ENCODE measurements around the gene PTPN4.
"Not testable (repeated sequence)": the region's sequence is repeated elsewhere in the genome, so short reads cannot be mapped to it uniquely, and the experiment has no call there.

PTPN4 gene

DNA sequence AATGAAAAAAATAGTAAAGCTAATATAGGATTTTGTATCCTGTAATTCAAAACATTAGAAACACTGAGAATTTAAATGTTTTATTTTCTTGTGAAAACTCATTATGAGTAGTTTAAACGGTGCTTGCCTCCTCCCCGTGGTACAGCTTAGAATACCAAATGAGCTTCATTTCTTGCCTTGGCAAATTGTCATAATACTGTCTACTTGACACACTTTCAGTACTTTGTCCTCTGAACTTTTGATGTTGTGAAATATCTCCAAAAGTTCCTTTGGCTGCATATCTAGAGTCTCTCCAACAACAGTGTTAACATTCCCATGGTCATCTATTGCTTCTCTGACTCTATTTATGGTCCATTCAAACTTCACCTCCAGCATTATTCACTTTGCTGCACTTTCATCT, 191.2 kb downstream of the PTPN4 start:
- no peak for DNase-seq

DNA sequence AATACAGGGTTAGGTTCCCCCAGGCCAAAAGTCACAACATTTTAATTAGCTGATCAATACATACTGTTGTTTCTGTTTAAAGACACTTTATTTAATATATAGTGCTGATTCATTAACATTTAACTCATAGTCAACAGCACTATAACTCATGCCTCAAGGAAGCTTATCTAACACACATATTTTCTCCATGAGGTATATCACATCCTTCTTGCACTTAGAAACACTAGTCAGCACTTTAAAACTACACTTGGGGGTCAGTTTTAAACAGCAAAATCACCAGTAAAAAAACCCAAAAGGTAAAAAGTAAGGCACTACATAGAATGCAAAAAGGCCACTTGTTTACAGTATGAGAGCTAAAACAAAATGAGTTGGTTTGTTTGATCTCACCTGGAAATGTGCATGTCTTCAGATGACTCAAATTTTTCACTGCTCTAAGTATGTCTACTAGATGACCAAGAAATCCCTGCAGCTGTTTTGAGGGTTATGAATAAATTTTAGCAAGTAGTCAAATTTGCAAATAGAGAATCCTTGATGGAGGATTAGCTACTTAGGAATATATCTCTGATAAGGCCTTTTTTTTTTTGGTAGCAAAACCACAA, 199.0 kb downstream of the PTPN4 start:
- no peak for DNase-seq

DNA sequence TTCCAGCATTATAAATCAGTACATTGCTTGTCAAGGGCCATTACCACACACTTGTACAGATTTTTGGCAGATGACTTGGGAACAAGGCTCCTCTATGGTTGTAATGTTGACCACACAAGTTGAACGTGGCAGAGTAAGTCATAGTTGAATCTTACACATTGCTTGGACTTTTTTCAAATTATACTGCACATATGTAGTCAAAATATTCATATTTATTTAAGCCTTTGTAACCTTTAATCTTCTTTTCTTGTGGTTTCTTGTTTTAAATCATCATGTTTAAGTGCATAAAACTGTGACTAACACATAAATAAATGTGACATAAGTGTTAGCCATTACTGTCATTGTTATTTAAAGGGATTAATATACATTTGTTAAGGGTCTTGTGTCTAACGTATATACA, 201.1 kb downstream of the PTPN4 start:
- DNase-seq, result no peak

DNA sequence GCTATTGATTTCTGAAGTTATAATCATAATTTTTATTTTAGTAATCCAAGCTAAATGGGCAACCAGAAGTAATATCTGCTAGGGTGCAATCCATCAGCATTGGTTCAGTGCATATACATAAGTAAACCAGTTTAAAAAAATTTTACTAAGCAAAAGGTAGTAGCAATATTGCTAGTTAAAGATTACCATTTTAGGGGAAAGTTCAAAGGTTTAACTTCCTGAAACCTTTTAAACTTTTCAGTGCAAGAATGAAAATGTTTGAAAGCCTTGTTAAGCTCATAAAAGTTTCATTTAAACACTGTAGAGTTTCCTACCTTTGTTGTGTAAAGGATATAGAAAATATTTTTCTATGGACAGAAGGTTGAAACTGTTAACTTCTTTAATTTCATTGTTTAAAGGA, 222.2 kb downstream of the PTPN4 start:
- no peak for DNase-seq

DNA sequence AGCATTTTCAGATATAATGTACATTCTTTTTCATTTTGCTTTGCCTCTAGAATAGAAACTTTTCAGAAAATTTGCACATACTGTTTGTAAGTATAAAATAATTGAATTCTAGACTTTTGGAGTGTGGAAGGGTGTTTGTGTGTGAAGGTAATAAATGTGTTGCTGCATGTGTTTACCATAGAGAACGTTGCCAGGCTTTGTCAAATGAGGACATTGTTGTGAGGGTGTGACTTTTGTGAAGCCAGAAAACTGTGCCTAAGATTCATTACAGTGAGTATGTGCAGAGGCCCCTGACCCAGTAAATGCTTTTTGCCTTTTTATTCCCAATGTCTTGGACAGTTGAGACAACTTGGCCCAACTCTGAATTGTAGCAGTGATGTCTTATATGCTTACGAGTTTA, 222.8 kb downstream of the PTPN4 start:
- no peak for DNase-seq

DNA sequence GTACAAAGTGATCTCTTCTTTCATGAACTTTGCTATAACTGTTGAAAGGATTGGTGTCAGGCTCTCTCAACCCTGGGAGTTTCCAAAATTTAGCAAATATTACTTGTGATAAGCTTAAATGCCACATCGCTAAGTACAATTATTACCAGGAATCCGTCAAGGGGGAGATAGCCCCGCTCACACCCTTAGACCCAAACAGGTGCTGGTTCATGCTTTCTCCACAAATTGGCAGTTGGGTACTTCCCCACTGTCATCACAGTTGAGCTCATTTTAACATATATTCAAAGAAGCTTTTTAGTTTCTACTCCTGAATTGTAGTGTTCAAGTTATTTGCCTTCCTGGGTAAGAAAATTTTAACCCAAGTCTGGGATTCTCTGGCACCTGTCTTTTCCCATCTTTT, 223.4 kb downstream of the PTPN4 start:
- DNase-seq, result no peak

DNA sequence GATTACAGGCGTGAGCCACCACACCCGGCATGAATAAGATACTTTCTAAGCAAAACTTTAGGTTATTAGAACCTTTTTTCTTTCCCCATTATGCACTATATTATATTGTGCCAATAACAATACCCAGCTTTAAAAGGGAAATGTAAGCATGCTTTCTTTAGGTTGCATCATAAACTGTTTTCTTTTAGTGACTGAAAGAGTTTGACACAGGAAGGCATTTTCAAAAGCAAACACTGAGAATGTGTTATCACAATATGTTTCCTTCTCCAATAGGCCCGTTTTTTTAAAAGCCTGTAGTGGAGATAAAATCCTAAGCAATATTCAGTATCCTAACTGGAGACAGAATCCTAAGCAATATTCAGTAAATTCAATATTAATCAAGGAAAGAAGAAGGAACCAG, 236.4 kb downstream of the PTPN4 start:
- no peak for DNase-seq

DNA sequence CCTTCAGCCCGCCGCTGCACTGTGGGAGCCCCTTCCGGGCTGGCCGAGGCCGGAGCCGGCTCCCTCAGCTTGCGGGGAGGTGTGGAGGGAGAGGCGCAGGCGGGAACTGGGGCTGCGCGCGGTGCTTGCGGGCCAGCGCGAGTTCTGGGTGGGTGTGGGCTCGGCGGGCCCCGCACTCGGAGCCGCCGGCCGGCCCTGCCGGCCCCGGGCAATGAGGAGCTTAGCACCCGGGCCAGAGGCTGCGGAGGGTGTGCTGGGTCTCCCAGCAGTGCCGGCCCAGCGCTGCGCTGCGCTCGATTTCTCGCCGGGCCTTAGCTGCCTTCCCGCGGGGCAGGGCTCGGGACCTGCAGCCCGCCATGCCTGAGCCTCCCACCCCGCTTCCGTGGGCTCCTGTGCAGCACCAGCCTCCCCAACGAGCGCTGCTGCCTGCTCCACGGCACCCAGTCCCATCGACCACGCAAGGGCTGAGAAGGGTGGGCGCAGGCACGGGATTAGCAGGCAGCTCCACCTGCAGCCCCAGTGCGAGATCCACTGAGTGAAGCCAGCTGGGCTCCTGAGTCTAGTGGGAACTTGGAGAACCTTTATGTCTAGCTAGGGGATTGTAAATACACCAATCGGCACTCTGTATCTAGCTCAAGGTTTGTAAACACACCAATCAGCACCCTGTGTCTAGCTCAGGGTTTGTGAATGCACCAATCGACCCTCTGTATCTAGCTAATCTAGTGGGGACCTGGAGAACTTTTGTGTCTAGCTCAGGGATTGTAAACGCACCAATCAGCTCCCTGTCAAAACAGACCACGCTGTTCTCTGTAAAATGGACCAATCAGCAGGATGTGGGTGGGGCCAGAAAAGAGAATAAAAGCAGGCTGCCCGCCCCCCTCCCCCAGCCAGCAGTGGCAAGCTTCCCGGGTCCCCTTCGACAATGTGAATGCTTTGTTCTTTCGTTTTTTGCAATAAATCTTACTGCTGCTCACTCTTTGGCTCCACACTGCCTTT, 237.5 kb downstream of the PTPN4 start:
- not testable (repeated sequence) for DNase-seq

DNA sequence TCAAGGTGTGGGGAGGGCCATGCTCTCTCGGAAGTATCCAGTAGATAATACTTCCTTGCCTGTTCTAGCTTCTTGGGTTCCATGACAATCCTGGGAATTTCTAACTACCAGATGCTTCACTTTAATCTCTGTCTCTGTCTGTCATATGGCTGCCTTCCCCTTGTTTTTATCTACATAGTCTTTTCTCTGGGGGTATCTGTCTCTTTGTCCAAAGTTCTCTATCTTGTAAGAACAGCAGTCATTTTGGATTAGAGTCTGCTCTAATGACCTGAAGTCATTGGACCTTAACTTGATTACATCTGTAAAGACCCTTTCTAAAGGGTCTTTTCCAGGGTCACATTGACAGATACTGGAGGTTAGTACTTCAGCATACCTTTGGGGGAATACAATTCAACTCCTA, 241.7 kb downstream of the PTPN4 start:
- DNase-seq, result no peak

DNA sequence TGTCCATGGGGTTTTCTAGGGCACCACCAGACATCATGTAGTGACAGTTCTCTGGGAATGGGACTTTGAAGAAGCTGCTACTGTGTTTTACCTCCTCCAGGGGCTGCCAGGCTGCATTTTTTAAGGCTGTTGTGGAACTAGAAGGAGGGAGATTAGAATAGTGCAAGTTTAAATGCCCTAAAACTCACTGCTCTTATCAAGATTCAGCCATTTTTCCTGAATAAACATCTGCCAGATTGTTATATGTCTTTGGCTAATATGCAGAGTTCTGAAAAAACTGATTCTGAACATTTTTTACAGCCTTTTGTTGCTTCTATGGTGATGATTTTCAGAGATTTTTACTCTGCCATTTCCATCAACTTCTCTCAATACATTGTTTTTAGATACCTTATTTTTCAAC, 244.5 kb downstream of the PTPN4 start:
- DNase-seq, result no peak

DNA sequence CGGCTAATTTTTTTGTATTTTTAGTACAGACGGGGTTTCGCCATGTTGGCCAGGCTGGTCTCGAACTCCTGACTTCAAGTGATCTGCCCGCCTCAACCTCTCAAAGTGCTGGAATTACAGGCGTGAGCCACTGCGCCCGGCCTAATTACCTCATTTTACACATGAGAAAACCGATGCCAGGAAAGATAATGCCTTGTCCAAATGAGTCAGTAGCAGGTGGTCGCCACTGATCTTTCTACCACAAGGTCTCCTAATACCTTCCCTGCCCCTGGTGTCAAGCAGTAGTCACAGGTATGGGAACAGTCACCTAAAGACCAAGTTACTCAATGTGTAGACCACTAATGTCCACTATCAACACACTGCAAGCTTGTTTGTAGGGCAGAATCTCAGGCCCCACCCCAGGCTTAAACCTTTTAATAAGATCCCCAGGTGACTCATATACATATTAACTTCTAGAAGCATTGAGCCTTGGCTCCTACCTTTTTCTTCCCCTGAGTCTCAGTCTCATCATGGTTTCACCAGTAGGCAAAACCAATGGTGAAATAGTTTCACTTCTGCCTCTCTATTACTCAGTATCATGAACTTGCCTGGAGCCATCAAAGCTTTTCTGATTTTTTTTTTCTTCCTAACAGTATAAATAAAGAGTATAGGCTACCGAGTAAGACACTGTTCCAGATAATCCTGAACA, 246.3 kb downstream of the PTPN4 start:
- DNase-seq, result no peak

DNA sequence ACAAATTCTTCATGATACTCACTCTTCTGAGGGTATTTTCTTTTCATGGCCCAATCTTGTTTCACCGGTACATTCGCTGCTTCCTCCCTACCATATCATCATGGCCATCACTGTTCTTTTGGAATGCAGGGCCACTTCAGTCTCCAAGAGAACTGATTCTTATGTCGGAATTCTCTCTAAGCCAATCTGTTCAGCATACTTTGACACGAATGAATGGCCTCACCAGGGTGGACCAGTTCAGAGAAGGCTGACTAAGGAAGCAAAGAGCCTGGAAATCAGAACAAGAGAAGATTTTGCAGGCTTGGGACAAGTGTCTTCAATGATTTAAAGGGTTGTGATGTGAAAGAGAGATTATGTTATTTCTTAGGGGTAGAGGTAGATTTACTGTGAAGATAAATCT, 248.1 kb downstream of the PTPN4 start:
- no peak for DNase-seq

DNA sequence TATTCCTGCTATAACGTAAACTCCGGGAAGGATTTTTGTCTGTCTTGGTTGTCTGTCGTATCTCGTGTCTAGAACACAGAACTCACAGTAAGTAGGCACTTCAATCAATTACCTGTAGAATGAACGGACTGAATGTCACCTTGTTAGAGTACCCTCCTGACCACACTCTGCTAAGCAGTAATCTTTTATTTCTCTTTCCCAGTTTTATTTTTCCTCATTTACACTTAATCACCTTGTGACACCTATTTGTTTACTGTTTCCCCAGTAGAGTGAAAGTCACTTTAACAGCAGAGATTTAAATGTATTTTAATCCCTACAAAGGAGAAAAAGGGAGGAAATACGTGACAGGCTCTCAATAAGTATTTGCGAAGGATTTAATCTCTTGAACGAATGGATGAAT, 252.6 kb downstream of the PTPN4 start:
- no peak for DNase-seq

DNA sequence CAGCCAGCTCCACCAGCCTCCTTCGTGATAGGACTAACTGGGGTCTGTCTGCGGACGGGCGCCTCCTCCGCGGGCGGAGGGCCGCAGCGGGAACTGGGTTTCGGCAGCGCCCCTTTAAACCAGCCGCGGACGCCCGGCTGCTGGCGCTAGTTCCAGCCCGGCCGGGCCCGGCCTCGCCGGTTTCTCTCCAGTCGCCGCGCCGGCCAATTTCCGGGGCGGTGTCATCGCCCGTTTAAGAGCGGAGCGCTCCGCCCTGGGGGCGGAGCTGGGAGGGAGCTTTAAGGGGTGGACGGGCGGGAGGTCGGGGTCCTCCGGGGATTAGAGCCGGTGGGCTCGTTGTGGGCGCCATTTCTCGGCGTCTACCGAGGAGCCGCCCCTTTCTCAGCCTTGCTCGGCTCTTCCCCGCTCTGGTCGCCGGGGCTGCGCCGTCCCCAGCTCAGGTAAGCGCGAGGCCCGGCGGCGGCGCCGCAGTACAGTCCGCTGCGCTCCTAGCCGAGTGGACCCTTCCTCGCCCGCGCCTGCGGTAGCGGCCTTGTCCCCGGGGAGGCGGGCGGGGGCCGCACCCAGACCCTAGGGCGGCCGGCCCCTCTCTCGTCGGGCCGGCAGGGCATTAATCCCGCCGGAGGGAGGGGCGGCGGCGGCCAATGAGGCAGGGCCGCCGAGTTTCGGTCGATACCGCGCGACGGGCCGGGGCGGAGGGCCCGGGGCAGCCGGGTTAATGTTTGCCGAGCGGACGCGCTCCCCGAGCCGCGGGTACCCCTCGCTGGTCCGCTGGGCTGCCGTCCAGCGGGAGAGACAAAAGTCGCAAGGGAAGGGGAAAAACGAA, 253.3 kb downstream of the PTPN4 start, which contains the start of gene EPB41L5:
Gene EPB41L5 (plus strand): TSS at position 307 of the 826 bp plus-strand sequence. CDS start 6,008 bp downstream, outside the sequence.
- DNase-seq, result peak; percentile 91

DNA sequence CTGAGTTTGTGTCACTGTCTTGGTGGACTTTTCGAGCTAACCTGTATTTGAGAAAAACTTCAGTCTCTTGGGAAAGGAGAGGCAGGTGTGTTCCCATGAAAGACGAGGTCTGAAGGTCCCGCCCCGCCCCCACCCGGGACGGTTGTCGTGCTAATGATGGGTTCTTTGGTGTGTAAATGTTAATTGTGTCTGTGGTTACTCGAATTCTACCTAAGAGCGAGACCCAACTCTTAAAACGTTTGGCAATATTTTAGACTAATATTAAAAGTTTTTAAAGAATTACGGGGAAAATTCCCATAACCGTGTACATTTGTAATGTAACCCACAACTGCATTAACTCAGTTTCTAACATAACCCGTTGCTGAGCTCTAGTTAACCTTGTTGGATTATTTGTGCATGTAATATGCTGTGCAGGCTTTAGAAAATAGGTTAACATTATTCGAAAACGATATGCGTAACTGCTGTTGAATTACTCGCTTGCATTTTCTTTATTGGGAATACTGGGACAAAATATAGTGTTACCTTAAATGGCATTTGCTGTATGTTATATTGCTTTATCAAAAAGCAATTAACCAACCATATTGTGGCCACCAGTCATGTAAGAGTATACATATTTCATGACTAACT, 254.0 kb downstream of the PTPN4 start:
- DNase-seq, result no peak

DNA sequence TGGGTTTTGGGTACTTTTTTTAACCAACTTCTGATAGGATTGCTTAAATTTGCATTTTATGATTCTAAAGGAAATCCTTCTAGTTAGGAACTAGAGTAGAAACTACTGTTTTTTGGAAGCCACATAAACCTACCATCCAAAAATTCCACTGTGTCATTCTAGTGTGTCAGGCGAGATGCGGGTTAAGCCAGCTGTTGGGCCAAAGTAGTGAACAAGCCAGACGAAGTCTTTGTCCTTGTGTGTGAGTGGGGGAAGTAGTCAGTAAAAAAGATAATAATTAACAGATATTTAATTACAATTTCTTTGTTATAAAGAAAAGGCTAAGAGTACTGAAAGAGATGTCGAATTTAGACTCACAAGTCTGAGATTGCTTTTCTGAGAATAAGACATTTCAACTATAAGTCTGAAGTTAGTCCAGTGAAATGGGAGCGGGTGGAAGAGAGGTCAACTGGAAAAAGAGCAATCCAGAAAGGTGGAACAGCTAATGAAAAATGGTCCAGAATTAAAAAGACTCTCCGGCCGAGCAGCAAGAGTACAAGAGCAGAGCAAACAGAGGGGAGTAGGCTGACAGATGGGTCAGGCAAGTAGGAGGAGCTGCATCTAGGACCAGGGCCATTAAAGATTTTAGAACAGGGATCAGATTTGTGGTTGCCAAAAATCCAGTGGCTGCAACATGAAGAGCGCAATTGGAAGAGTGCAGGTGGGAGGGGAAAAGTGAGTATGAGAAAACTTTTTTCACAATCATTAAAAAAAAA, 254.7 kb downstream of the PTPN4 start:
- no peak for DNase-seq

DNA sequence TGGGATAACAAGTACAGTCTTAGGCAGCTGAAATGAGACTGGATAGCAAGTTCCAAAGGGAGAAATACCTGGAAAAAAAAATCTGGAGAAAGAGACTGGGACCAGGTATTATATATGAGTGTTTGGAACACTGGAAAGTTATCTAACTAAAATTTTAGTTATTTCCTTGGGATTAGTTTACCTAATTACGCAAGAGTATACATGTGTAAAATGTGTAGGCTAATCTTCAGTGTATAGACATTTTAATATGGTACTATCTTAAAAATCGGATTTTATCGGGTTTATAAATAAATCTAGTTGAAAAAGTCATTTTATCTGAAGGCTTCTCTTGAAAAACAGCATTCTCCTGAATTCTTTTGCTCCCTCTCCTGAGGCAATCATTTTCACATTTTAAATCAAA, 257.1 kb downstream of the PTPN4 start:
- no peak for DNase-seq

DNA sequence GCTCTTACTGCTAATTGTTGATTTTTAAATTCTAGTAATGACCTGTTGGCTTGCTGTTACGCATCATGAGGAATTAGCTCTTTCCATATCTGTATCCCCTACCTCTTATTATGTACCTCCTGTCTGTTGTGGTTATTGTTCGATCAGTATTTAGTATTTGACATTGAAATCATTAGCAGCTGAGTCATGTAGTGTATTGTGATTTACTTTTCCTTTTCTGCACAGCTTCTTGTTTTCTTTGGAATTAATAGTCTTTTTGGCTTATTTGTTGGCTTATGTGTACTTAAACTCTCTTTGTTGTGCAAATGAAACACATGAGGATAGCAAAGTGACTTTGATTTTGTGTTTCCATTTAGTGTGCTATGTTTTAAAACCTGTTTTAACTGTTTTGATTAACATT, 257.5 kb downstream of the PTPN4 start:
- DNase-seq, result no peak

DNA sequence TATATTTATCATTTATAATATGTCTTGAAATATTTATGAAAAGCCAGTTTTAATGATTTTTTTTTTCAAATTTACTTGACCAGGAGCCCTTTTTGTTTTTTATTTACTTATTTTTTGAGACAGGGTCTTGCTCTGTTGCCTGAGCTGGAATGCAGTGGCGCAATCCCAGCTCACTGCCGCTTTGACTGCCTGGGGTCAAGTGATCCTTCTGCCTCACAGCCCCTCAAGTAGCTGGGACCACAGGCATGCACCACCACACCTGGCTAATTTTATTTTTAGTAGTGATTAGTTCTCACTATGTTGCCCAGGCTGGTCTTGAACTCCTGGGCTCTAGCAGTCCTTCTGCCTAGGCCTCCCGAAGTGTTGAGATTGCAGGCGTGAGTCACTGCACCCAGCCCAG, 258.8 kb downstream of the PTPN4 start:
- DNase-seq, result no peak

DNA sequence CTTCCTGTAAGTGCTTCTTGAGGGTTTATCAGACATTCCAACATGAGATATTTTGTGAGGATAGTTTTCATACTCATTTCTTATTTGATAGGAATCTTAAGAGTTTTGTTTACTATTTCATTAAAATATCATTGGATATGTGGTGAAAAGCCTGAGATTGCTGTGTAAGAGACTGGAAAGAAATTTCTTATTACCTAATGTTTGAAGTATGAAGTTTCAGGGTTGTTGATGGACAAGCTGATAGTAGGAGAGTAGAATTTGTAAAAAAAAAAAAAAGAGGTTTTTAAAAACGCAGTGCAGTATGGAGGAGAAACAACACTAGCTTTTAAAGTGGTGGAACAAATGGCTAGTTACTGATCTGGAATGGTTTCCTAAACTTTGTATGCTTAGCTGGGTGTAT, 260.8 kb downstream of the PTPN4 start:
- DNase-seq, result no peak

DNA sequence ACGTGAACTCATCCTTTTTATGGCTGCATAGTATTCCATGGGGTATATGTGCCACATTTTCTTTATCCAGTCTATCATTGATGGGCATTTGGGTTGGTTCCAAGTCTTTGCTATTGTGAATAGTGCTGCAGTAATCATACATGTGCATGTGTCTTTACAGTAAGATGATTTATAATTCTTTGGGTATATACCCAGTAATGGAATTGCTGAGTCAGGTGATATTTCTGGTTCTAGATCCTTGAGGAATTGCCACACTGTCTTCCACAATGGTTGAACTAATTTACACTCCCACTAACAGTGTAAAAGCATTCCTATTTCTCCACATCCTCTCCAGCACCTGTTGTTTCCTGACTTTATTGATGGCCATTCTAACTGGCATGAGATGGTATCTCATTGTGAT, 262.8 kb downstream of the PTPN4 start:
- not testable (repeated sequence) for DNase-seq

DNA sequence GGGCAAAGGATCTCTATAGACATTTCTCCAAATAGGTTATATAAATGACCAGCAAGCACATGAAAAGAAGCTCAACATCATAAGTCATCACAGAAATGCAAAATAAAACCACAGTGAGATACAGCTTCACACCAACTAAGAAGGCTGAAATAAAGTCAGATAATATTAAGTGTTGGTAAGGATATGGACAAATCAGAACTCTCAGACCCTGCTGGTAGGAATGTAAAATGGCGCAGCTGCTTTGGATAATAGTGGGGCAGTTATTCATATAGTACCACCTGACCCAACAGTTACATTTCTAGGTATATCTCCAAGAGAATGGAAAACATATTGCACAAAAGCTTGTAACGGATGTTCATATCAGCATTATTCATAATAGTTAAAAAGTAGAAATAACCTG, 267.2 kb downstream of the PTPN4 start:
- no peak for DNase-seq
